Measurements from ENCODE around the gene DOCK3. TPM values are rescaled to one million over a fixed set of nuclear protein-coding genes. Genes with fewer than 3 reads are reported as not detected.

DOCK3 gene
- total RNA-seq, 1 donor, result under 0.01 TPM

DNA sequence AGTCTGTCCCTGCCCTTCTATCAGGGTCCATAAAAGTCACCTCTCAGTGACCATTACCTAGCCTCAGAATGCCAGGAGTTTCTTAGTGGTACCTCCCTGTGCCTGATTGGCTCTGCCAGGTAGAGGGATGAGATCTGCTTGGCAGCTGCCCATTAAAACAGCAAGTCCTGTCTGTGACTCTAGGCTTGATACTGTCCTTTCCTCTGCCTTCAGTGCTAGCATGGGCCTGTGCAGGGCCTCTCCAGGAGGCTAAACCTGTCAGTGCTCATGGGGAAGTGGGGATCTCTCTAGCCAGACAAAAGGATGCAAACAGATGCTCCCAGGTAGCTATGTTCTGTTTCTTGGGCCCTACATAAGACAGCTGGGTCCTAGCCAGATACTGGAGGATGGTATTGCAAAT lies 700.4 kb downstream of the DOCK3 start:
- DNase-seq (ENCODE audit: low read depth), result no peak
- no peak for TF ChIP-seq CTCF (IDR thresholded peaks at IDR 0.05; ENCODE audit: insufficient read depth, low read depth, low read length)
- H3K4me3 ChIP-seq (ENCODE audit: low read depth, low read length), result no peak overlapping the region

- TF ChIP-seq CTCF (IDR thresholded peaks at IDR 0.05; ENCODE audit: insufficient read depth, low read depth, low read length), result no peak
- H3K4me3 ChIP-seq (ENCODE audit: low read depth, low read length), result no peak overlapping the region
- no peak for DNase-seq (ENCODE audit: low read depth)
These were observed 700.8 kb downstream of the DOCK3 start for GRCh38 chr3:51375571-51375970.

GRCh38 chr3:51378065-51378464 lies 703.3 kb downstream of the DOCK3 start:
- no peak overlapping the region for H3K4me3 ChIP-seq (ENCODE audit: low read depth, low read length)
- no peak for DNase-seq (ENCODE audit: low read depth)
- no peak for TF ChIP-seq CTCF (IDR thresholded peaks at IDR 0.05; ENCODE audit: insufficient read depth, low read depth, low read length)

- TF ChIP-seq CTCF (IDR thresholded peaks at IDR 0.05; ENCODE audit: insufficient read depth, low read depth, low read length), result no peak
These were observed 704.0 kb downstream of the DOCK3 start for GRCh38 chr3:51378726-51379125.

DNA sequence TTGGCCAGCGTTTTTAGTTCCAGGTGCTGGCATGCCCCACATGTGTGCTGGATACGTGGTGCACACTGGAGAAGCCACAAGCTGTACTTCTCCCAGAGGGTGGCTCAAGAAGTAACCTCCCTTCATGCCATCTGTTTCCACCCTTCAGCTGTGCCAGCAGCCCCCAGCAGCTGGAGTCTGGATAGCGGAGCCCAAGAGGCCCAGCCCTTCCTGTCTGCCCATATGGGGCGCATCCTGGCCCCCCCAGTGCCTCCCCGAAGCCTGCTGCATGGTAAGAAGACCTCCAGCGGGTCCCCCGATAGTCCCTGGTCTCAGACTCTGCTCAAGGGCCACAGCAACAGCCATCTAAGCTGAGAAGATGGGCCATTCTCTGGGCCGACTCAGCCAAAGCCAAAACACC lies 704.6 kb downstream of the DOCK3 start:
- H3K4me3 ChIP-seq (ENCODE audit: low read depth, low read length), result no peak overlapping the region
- DNase-seq (ENCODE audit: low read depth), result no peak
- no peak for TF ChIP-seq CTCF (IDR thresholded peaks at IDR 0.05; ENCODE audit: insufficient read depth, low read depth, low read length)

More at GRCh38 chr3:51378726-51379125, 704.0 kb downstream of the DOCK3 start:
- no peak for DNase-seq (ENCODE audit: low read depth)
- no peak overlapping the region for H3K4me3 ChIP-seq (ENCODE audit: low read depth, low read length)

DNA sequence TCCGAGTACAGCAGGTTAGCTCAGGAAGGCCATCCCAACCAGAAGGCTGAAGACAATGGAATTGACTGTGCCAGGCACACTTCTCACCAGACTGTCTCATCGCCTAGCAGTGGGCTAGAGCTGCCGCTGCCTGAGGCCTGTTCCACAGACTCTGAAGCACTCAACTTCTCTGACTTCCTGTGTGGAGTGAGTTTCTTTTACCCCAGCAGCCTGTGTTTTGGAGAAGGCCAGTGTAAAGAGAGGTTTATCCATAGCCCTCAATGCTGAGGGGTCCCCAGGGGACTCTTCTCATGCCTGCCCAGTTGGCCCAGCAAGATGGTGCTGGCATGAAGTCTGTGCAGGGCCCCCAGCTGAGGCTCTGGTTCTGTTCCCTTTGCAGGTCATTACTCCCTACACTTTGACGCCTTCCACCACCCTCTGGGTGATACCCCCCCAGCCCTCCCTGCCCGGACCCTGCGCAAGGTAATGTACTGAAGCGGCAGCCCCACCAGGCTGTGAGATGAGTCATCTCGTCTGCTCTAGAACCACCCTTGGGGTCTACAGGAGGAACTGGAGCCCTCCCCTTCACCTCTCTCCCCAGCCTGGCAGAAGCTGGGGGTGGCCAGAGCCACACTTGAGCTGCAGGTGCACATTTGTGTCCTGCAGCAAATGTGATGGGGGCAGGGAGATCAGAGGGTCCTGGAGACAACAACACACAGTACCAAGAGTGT lies 705.2 kb downstream of the DOCK3 start:
- TF ChIP-seq CTCF (IDR thresholded peaks at IDR 0.05; ENCODE audit: insufficient read depth, low read depth, low read length), result no peak
- H3K4me3 ChIP-seq (ENCODE audit: low read depth, low read length), result no peak overlapping the region

More for the DNA sequence above, 705.2 kb downstream of the DOCK3 start:
- DNase-seq (ENCODE audit: low read depth), result no peak
